H1 (cell line): ENCODE data around the gene TEX11.

Experiments
- ATF3 ChIP-seq: IDR thresholded peaks from 2 replicates; pipeline ENCODE4 v1.6.1; 2011; ENCODE audit warnings: low read depth, mild to moderate bottlenecking, low read length; ENCODE audit not compliant: insufficient read depth
- CTCF ChIP-seq, 3 experiments: IDR thresholded peaks; 1 replicate in 2 of 3; 2 replicates in 1 of 3; pipeline versions ENCODE4 v1.5.1 to v1.6.1; 2011; ENCODE audit warnings: low read length in 3 of 3, mild to moderate bottlenecking in 3 of 3, inconsistent platforms in 2 of 3, low read depth in 1 of 3, moderate library complexity in 1 of 3; ENCODE audit not compliant: insufficient read depth in 1 of 3; ENCODE audit errors: control extremely low read depth in 1 of 3
- JUN ChIP-seq: IDR thresholded peaks from 2 replicates; pipeline ENCODE4 v1.6.1; 2011; ENCODE audit warnings: low read depth, mild to moderate bottlenecking, improper control_type of control experiment, low read length
- KDM5A ChIP-seq: fragments of 200-600 bp; IDR thresholded peaks from 2 replicates; pipeline ENCODE4 v1.7.1; 2012; ENCODE audit warnings: mild to moderate bottlenecking, low read length, inconsistent platforms, mixed read lengths
- RFX5 ChIP-seq: IDR thresholded peaks from 2 replicates; pipeline ENCODE4 v1.6.1; 2011; ENCODE audit warnings: low read depth, low read length, improper control_type of control experiment, borderline replicate concordance

- TF ChIP-seq RFX5 (no peak), ATF3 (no peak), CTCF (IDR thresholded peaks at IDR 0.05; ENCODE audit: control extremely low read depth in 1 of 3, insufficient read depth in 1 of 3, low read depth in 1 of 3, low read length in 3 of 3) (no peak), JUN (no peak), KDM5A (no peak)
Observed at GRCh38 chrX:70554081-70554480, 354.4 kb downstream of the TEX11 start.
